GM18868 (cell line): ENCODE data around the gene EFHD2.
A peak's percentile ranks its signal among the peaks of the same experiment; 100 is the strongest.
"Not testable (repeated sequence)": the region's sequence is repeated elsewhere in the genome, so short reads cannot be mapped to it uniquely, and the experiment has no call there.

Source experiments
- ATAC-seq: cut with Tn5 transposase; IDR thresholded peaks from one replicate; pipeline ENCODE4 v1.9.1; 2021; ENCODE audit warnings: mild to moderate bottlenecking, moderate library complexity; ENCODE audit not compliant: unreplicated experiment

The EFHD2 gene, protein sequence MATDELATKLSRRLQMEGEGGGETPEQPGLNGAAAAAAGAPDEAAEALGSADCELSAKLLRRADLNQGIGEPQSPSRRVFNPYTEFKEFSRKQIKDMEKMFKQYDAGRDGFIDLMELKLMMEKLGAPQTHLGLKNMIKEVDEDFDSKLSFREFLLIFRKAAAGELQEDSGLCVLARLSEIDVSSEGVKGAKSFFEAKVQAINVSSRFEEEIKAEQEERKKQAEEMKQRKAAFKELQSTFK

DNA sequence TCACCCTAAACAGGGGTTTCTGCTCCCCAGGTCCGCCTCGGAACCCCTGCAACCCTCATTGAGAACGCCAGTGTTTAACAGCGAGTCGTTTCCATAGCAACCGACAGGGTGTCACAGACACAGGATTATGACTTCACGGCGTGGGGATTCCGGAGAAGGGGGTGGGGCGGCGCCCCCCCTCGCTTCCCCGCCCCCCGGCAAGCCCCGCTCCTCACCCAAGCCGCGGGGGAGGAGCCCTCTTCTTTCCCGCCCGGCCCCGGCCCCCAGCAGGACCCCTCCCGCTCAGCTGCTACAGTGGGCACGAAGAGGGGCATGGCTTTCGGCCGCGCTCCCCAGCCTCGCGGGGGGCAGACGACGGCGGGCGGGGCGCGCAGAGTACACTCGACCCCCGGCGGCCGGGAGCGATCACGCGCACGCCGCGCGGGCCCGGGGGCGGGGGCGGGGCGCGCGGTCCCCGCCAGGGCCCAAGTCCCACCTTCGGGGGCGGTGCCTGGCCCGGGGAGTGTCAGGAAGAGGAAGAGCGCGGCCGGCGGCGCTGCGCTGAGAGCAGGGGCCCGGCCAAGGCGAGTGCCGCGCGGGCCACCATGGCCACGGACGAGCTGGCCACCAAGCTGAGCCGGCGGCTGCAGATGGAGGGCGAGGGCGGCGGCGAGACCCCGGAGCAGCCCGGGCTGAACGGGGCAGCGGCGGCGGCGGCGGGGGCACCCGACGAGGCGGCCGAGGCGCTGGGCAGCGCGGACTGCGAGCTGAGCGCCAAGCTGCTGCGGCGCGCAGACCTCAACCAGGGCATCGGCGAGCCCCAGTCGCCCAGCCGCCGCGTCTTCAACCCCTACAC is at the start of gene EFHD2:
EFHD2 (plus strand) TSS at position 501 of the 835 bp plus-strand sequence; CDS start at position 585, 84 bp downstream.
- ATAC-seq, result peak; percentile 72

DNA sequence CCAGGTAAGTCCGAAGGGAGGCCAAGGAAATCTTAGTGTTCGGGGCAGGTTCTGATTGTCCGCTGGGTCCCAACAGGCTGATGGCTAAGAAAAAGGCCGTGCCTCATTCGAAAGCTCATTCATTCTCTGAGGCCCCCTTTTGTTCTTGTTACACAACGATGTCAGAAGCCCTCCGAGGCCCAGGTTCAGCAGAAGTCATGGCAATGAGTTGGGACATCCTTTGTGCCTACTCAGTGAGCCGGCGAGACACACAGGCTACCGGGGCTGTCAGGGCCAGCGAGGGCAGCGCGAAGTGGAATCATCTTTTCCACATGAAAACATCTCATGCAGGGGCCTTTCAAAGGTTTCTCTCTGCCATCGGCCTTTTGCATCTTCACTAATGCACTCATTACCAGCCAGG is 49.0 kb upstream of the EFHD2 start:
- no peak for ATAC-seq

DNA sequence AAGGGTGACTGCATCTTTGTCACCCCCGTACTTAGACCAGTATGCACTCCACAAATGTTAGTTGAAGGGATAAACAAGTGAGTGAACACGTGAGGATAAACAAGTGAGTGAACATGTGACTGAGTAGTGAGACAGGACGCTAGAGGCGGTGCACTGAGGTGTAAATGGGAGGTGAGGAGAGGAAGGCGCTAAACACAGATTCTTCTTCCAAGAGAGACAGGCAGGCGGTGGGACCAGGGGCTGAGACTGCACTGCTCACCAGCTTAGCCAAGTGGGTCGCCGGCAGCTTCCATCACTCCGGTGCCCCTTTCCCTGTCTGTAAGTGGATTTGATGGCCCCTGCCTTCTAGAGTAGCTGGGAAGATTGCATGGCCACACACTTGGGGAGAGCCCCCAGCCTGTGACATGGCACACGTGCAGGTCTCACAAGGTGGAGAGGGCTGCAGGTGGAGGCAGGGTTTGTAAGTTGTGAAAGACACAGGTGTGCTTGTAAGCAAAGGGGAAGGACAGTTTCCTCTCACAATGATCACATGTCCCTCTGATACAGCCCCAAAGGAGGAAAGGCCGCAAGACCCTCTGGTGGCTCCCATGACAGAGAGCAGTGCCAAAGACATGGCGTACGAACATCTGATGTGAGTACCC is 47.5 kb upstream of the EFHD2 start:
- ATAC-seq, result no peak

DNA sequence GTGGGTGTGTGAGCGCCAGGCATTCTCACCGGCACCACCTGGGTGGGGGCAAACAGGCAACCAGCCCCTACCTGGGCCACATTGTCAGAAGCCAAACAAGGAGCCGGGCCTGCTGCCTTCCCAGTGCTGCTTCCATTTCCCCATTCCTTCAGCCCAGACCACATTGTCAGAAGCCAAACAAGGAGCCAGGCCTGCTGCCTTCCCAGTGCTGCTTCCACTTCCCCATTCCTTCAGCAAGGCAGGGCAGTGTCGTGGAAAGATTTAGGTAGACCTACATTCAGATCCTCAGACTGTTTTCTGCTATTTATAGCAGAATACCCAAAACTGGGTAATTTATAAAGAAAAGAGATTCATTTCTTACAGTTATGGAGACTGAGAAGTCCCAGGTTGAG is 47.0 kb upstream of the EFHD2 start:
- ATAC-seq, result no peak

DNA sequence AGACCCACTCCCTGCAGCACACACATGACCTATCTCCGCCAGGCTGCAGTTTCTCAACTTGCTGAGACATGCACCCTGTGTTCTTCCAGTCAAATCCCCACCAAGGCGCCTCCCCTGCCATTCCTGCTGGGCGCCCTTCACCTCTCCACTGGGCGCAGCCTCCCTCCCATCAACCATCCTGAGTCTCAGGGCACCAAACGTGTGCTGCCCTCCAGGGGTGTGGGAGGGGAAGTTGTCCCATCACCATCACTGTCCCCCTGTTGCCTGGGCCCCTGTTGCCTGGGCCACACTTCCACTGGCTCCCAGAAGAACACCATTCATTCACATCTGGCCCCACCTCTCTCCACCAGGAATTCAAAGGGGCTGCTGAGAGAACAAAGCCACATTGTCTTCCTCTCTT is 44.9 kb upstream of the EFHD2 start:
- ATAC-seq, result no peak

DNA sequence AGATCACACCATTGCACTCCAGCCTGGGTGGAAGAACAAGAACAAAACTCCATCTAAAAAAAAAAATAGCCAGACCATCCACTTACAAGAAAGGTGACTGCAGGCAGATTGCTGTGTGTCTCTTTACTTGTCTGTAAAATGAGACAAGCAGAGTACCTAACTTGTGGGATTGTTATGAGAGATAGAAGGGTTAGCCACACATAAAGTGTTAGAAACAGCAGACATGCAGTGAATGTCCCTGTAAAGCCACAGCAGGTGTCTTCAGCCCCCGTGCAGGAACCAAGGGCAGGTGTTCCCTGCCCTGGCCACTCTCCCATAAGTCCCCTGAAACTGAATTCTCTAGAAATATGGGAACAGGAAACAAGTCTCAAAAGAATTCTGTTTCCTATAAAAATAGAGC is 40.8 kb upstream of the EFHD2 start:
- no peak for ATAC-seq

DNA sequence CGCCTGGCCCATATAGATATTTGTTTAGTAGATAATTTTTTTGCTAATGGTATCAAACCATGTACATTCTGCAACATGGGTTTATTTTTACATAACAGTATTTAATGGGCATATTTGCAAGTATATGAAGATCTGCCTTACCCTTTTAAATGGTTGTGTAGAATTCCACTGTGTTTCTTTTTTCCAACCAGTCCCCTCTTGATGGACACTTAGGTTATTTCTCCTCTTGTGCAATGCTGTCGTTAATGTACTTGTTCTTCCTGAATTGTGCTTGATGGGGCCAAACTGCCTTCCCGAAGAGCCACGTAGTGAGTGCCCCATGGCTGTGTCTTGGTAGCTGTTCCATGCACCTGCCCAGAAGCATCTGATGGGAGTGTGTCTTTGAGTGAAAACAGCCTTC is 39.4 kb upstream of the EFHD2 start:
- no peak for ATAC-seq

DNA sequence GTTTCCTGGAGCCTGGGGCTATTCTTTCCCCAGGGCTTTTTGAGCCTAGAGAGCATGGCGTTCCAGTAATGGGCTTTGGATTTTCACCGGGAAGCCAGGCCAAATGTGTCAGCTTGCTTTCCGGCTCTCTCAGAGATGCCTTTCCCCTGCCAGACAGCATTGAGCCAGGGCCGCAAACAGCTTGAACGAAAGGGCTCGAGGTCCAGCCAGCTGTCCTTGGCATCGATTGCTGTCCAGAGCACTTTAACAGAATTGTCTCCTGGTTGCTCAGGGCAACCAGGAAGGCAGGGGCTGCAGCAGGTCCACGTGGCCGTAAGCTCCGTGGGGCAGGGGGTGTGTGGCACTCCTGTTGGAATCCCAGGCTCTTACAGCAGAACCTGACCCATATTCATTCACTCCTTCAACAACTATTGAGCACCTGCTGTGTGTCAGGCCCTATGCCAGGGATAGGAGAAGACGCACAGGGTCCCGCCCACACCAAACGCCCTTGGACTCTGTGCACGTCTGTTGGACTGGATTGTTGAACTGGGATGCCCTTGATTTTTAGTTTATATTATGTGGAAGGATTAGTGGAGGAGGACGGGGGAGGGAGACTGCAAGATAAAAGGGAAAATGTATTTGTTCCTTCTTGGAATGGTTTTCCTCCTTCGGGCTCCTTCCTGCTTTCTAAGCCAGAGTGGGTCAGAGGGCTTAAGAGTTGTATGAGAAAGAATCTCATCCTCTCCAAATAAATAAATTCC is 38.7 kb upstream of the EFHD2 start:
- no peak for ATAC-seq

DNA sequence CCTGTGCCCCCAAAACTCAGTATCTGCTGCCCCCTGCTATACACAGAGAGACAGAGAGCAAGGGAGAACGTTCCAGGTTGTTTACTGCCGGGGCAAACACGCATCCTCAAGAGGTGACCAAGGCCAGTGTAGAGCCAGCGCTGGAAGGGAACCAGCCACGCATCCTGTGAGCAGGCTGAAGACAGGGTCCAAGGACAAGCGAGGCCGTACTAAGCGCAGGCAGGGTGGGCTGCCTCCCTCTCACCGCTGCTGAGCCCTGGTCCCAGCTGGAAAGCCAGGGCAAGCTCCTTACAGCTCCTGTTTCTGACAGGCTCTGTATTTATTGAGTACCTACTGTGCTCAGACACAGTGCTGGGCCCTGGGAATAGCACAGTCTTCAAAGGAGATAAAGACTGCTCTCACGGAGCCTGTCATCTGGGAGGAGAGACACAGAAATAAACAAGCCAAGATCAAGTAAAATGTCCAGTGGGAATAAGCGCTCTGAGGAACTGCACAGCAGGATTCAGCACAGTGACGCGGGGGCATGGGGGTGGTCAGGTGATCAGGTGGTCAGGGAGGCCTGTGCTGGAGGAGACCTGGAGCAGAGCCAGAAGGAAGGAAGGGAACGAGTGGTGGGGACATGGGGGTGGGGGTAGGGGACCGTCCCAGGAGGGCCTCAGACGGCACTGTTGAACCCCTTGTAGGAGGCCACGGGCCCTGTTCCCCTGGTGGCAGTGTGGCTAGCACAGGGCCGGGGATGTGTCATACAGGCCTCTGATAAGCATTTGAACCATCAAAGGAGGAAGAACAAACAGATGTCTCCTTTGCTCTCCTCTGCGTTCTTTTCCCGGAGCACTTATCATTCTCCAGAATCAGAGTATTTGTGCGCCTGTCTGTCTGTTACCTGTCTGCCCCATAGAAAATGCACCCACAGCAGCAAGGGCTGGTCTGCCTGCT is 37.8 kb upstream of the EFHD2 start:
- no peak for ATAC-seq

DNA sequence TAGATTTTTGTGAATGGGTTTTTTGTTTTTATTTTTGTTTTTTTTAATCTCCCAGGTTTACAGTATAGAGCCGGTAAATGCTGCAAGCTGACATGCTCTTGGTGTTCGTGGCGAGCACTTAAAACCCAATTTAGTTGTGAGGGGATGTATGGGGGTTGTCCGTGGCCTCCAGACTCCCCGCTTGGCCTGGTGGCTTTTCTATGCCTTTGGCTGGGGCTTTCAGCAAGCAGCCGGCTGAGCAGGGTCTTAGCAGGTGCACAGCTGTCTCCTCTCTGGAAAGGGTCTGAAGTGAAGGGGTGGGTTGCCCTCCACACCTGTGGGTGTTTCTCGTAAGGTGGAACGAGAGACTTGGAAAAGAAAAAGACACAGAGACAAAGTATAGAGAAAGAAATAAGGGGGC is 31.0 kb upstream of the EFHD2 start:
- no peak for ATAC-seq

DNA sequence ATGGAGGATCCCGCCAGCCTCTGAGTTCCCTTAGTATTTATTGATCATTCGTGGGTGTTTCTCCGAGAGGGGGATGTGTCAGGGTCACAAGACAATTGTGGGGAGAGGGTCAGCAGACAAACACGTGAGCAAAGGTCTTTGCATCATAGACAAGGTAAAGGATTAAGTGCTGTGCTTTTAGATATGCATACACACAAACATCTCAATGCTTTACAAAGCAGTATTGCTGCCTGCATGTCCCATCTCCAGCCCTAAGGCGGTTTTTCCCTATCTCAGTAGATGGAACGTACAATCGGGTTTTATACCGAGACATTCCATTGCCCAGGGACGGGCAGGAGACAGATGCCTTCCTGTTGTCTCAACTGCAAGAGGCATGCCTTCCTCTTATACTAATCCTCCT is 30.5 kb upstream of the EFHD2 start:
- not testable (repeated sequence) for ATAC-seq

DNA sequence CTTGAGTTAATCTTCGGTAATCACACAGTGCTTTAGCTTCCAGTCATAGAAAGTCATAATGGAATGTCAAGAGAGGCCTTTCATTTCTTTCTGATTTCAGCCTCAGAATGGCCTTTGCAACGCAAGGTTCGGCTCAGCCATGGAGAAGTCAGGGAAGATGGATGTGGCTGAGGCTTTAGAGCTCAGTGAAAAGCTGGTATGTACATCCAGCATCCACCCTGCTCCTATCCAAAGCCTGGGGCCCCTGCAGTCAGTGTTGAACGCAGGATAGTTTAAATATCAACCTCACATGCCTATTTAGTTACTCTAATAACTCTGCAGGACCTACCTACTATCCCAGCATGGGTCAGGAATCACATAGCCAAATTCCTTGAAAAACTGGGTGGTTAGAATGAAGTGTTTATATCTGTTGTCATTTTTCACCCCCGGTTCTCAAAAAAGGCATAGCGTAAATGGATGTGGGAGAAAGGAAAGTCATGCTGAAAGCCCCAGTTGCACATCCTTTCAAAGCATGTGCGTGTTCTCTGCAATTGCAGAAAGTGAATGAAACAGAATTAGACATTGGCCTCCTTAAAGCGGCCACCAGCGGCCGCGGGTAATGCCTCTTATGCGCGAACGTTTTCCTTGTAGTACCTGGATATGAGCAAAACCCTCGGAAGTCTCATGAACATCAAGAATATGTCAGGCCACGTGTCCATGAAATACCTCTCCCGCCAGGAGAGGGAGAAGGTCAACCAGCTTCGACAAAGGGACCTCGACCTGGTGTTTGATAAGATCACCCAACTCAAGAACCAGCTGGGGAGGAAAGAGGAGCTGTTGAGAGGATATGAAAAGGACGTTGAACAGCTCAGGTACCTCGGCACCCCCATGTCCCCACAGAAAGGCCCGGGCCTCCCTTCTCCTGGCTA is 28.8 kb upstream of the EFHD2 start:
- ATAC-seq, result no peak

DNA sequence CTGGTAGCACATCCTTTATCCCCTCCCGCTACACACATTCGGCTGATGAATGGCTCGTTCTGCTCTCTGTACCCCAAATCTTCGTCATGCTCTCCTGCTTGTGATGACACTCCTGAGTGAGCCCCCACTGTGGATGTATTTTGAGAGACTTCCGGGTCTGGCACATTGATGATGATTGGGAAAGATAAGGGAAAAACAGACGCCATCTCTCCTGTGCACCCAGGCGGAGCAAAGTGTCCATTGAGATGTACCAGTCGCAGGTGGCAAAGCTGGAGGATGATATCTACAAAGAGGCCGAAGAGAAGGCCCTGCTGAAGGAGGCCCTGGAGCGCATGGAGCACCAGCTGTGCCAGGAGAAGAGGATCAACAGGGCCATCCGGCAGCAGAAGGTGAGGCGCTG is 27.9 kb upstream of the EFHD2 start:
- ATAC-seq, result no peak

DNA sequence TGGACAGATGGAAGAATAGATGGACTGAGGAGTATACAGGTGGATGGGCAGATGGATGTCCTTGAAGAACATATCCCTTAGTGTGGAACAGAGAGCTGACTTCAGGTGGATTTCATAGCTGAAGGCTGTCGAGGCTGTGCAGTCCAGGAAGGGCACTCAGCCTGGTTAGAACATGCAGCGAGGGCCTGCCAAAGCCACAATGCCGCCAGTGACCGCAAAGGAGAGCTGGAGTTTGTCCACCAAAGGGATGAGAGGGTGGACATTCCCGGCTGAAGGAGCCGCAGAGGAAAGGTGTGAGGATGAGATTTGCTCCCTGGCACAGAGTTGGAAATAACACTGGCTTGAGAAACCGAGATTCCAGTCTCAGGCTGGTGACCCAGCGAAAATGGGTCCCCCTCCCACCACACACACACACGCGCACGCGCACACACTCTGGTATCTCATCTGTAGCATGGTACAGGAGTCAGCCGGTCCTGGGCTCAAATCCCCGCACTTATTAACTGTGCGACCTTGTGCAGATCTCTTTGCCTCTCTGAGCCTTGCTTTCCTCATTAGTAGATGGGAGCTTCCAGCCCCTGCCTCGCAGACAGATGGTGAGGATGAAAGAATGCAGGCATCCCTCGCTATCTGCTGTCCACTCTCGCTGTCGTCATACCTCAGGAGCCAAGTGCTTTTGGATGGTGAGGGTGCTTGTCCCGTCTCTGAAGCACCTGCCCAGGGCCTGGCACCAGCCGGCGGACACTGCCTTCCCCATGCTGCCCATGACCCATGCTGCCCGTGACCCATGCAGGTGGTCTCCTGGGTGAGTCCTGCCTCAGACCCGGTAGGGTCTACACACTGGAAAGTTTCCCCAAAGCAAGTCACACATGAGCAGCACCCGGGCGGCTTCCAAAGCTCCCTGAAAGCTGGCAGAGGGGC is 26.8 kb upstream of the EFHD2 start:
- ATAC-seq, result no peak

DNA sequence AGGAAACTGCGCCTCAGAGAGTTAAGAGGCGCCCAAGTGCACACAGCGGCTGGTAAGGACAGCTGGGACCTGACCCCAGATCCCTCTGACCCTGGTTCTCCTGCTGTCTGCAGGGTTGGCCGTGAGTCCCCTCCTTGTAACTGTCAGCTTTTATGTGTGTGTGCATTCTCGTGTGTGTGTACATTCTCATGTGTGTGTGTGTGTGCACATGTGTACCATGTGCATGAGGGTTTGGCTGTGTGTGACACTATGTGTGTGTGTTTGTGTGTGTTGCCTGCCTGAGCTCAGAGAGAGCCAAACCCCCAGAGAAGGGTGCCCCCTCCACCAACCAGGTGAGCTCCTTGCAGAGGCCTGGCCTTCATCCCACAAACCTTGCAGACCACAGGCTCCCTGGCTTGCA is 25.9 kb upstream of the EFHD2 start:
- ATAC-seq, result no peak

DNA sequence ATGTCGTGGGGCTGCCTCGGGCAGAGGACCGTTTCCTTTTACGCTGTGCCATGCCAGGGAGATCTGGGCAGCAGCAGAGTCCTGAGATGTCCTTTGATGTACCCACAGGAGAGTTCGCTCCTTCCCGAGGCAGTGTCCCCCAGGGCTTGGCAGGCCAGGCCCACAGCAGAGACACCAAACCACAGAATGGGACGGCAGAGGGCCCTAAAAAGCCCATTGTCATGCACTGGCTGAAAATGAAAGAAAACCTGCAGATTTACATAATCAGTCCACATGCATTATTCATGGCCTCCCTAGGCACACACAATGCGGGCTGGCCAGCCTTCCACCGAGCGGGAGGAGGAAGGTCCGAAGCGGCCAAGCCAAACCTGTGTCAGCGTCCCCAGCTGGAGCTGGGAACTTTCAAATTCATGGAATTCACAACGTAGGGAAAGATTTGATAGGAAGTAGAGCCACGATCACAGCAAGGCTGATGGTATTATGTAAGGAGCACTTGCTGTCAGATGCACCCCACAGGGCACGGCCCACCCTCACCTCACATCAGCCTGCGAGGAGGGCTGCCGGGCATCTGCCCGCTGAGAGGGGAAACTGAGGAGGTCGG is 25.3 kb upstream of the EFHD2 start:
- no peak for ATAC-seq

DNA sequence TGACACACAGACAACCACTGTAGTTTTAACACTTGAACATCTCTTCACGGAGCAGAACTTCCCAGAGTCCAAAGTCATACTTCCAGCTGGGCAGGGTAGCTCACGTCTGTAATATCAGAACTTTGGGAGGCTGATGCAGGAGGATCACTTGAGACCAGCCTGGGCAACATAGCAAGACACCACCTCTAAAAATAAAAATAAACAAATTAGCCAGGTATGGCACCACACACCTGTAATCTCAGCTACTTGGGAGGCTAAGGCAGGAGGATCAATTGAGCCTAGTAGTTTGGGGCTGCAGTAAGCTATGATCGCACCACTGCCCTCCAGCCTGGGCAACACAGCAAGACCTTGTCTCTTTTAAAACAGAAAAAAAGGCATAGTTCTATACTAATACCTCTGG is 24.3 kb upstream of the EFHD2 start:
- ATAC-seq, result no peak
